Measurements from ENCODE around the gene FGFRL1. TPM values are rescaled to one million over a fixed set of nuclear protein-coding genes. Genes with fewer than 3 reads are reported as not detected.

FGFRL1 gene
- total and polyA plus RNA-seq, 2 donors = 5.7 to 25.7 TPM

DNA sequence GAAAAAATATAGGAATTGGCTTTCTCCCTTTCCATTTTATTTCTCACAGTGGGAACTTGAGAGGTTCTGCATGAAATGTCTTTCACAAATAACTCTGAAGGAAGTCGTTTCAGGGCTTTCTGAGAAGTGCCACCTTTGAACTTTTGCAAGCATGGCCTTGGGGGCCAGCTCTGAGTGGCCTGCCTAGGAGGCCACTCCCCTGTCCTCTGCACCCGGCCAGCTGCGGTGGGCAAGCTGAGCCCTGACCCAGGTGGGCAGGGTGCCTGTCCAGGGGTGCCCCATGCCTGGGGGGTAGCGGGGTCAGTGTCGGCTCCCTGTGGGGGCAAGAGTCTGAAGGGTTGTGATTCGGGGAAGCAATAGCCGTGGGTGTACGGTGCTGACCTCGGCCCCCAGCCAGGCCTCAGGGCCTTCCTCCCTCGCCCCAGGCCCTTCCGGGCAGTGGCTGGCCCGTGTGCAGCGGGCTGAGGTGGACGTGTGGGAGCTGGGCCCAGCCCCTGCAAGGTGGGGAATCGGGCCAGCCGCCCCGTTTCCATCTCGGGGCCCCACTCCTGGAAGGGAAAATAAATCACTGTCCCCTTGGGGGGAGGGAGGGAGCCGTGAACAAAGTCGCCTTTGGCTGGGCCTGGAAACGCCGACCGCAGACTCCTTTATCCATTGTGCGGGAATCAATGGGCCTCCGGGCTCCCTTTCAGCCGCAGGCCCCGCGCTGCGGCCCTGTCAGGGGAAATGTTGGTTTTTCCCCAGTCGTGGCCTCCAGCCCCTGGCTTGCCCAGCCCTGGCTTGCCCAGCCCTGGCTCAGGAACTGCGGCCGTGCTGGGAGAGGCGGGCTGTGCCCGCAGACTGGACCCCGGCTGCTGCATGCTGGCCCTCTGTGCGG, 3.1 kb downstream of the FGFRL1 start:
- Histone ChIP-seq H3K4me1 (ENCODE audit: insufficient read depth) (peaks cover 1% of the 10 kb centered on the region), H3K4me3 (ENCODE audit: low read depth, low read length) (no peak overlapping the region), H3K27ac (ENCODE audit: low read depth) (no peak overlapping the region), H3K36me3 (ENCODE audit: insufficient read depth) (no peaks in the 10 kb centered on the region)
- DNase-seq (ENCODE audit: extremely low spot score) = no peak
- WGBS = 86% methylated on average over 36 of the region's 36 CpGs

- DNase-seq (ENCODE audit: extremely low spot score) = no peak
- H3K4me1 ChIP-seq (ENCODE audit: insufficient read depth) = peaks cover 1% of the 10 kb centered on the region
- H3K4me3 ChIP-seq (ENCODE audit: low read depth, low read length) = no peak overlapping the region
- H3K36me3 ChIP-seq (ENCODE audit: insufficient read depth) = no peaks in the 10 kb centered on the region
- H3K27ac ChIP-seq (ENCODE audit: low read depth) = no peak overlapping the region
- 89% methylated on average over 8 of the region's 8 CpGs for WGBS
These were observed 3.8 kb downstream of the FGFRL1 start for GRCh38 chr4:1015179-1015578.

GRCh38 chr4:1015746-1016145, 4.3 kb downstream of the FGFRL1 start:
- no peak overlapping the region for H3K4me3 ChIP-seq (ENCODE audit: low read depth, low read length)
- H3K4me1 ChIP-seq (ENCODE audit: insufficient read depth) = peaks cover 1% of the 10 kb centered on the region
- 94% methylated on average over 10 of the region's 10 CpGs for WGBS
- H3K36me3 ChIP-seq (ENCODE audit: insufficient read depth) = no peaks in the 10 kb centered on the region
- no peak for DNase-seq (ENCODE audit: extremely low spot score)
- no peak overlapping the region for H3K27ac ChIP-seq (ENCODE audit: low read depth)

DNA sequence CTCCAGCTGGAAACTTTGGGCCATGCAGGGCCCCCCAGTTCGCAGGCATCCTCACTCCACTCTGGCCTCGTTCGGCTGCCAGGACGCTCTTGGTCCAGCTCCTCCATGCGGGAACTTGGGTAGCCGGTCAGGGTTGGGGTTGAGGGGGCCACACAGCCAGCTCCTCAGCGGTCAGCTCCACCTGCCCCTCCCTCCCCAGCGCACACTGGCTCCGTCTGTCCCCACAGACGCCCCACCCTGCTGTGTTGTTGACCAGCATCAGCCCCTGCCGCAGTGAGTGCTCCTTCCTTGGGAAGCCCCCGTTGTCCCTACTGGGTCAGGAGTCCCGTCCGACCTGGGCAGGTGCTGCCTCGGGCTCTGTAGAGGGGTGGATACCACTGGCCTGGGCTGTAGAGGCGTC, 5.8 kb downstream of the FGFRL1 start:
- WGBS = 82% methylated on average over 15 of the region's 16 CpGs
- H3K4me1 ChIP-seq (ENCODE audit: insufficient read depth) = no peaks in the 10 kb centered on the region
- no peak for DNase-seq (ENCODE audit: extremely low spot score)
- H3K36me3 ChIP-seq (ENCODE audit: insufficient read depth) = no peaks in the 10 kb centered on the region
- no peak overlapping the region for H3K27ac ChIP-seq (ENCODE audit: low read depth)
- no peak overlapping the region for H3K4me3 ChIP-seq (ENCODE audit: low read depth, low read length)

GRCh38 chr4:1017706-1018105, 6.3 kb downstream of the FGFRL1 start:
- no peaks in the 10 kb centered on the region for H3K4me1 ChIP-seq (ENCODE audit: insufficient read depth)
- no peak overlapping the region for H3K27ac ChIP-seq (ENCODE audit: low read depth)
- 80% methylated on average over 15 of the region's 15 CpGs for WGBS
- H3K36me3 ChIP-seq (ENCODE audit: insufficient read depth) = no peaks in the 10 kb centered on the region
- H3K4me3 ChIP-seq (ENCODE audit: low read depth, low read length) = no peak overlapping the region
- no peak for DNase-seq (ENCODE audit: extremely low spot score)

- Histone ChIP-seq H3K36me3 (ENCODE audit: insufficient read depth) (no peaks in the 10 kb centered on the region), H3K27ac (ENCODE audit: low read depth) (no peak overlapping the region)
- no peak for DNase-seq (ENCODE audit: extremely low spot score)
These were observed 7.0 kb downstream of the FGFRL1 start for GRCh38 chr4:1018147-1019020.

GRCh38 chr4:1019320-1019719, 7.9 kb downstream of the FGFRL1 start:
- no peak for DNase-seq (ENCODE audit: extremely low spot score)
- WGBS = 74% methylated on average over 9 of the region's 9 CpGs
- no peak overlapping the region for H3K4me3 ChIP-seq (ENCODE audit: low read depth, low read length)
- H3K4me1 ChIP-seq (ENCODE audit: insufficient read depth) = no peaks in the 10 kb centered on the region
- H3K27ac ChIP-seq (ENCODE audit: low read depth) = no peak overlapping the region
- H3K36me3 ChIP-seq (ENCODE audit: insufficient read depth) = peaks cover 1% of the 10 kb centered on the region

More at GRCh38 chr4:1018147-1019020, 7.0 kb downstream of the FGFRL1 start:
- 77% methylated on average over 29 of the region's 29 CpGs for WGBS
- Histone ChIP-seq H3K4me1 (ENCODE audit: insufficient read depth) (no peaks in the 10 kb centered on the region), H3K4me3 (ENCODE audit: low read depth, low read length) (no peak overlapping the region)

DNA sequence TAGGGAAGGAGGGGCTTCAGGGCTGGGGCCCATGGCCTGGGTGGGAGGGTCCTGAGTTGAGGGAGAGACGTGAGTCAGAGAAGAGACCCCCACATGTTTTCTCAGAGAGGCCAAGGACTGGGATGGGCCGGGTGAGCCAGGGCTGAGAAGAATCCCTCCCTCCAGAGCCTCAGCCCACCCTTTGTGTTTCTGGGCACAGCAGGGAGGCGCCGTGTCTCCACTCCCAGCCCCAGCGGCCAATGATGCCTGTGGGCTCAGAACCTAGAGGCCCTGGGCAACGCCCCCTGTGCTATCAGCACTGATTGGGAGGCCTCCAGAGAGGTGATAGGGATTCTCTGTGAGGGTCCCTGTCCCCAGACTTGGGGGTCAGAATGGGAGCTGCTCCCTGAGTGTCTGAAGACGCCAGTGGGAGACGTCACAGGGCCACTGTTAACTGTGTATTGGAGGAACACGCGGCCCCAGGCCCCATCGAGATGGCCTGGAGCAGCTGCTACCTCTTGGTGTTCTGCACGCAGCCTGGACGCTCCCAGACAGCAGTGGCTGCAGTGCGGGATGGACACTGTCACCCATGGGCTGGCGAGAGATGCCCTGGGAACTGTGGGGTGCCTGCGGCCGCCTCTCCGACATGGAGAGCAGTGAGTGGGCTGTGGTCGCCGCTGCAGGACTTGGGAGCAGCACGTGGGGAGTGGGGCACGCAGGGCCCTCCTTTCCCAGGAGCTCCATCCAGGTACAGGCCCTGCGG, 8.5 kb downstream of the FGFRL1 start:
- no peaks in the 10 kb centered on the region for H3K4me1 ChIP-seq (ENCODE audit: insufficient read depth)
- WGBS = 77% methylated on average over 23 of the region's 23 CpGs
- peaks cover 4% of the 10 kb centered on the region for H3K36me3 ChIP-seq (ENCODE audit: insufficient read depth)
- DNase-seq (ENCODE audit: extremely low spot score) = no peak
- H3K4me3 ChIP-seq (ENCODE audit: low read depth, low read length) = no peak overlapping the region
- H3K27ac ChIP-seq (ENCODE audit: low read depth) = no peak overlapping the region

- Histone ChIP-seq H3K36me3 (ENCODE audit: insufficient read depth) (peaks cover 4% of the 10 kb centered on the region), H3K27ac (ENCODE audit: low read depth) (no peak overlapping the region), H3K4me1 (ENCODE audit: insufficient read depth) (no peaks in the 10 kb centered on the region), H3K4me3 (ENCODE audit: low read depth, low read length) (no peak overlapping the region)
- 94% methylated on average over 19 of the region's 19 CpGs for WGBS
- no peak for DNase-seq (ENCODE audit: extremely low spot score)
These were observed 10.1 kb downstream of the FGFRL1 start for GRCh38 chr4:1021386-1022050.

DNA sequence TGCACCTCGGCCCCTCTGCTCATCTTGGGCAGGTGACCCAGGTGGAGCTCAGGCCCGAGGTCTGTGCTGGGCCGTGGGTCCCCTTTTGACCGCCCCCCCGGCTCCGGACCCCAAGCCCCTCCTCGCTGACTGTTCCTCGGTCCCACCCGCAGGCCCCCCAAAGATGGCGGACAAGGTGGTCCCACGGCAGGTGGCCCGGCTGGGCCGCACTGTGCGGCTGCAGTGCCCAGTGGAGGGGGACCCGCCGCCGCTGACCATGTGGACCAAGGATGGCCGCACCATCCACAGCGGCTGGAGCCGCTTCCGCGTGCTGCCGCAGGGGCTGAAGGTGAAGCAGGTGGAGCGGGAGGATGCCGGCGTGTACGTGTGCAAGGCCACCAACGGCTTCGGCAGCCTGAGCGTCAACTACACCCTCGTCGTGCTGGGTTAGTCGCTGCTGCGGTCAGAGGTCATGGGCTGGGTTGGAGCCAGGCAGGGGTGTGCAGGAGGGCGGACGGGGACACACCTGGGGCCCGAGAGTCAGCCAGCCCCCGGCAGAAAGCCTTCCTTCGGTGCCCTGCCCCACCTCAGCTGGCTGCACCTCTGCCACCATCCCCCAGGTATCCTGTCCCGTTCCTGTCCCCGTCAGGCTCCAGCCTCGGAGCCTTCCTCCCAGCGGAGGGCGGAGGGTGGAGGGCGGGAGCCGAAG, 10.8 kb downstream of the FGFRL1 start:
- Histone ChIP-seq H3K4me3 (ENCODE audit: low read depth, low read length) (no peak overlapping the region), H3K4me1 (ENCODE audit: insufficient read depth) (no peaks in the 10 kb centered on the region), H3K36me3 (ENCODE audit: insufficient read depth) (peaks cover 4% of the 10 kb centered on the region), H3K27ac (ENCODE audit: low read depth) (no peak overlapping the region)
- no peak for DNase-seq (ENCODE audit: extremely low spot score)
- 95% methylated on average over 46 of the region's 46 CpGs for WGBS

- Histone ChIP-seq H3K27ac (ENCODE audit: low read depth) (no peak overlapping the region), H3K4me1 (ENCODE audit: insufficient read depth) (no peaks in the 10 kb centered on the region), H3K36me3 (ENCODE audit: insufficient read depth) (peaks cover 4% of the 10 kb centered on the region), H3K4me3 (ENCODE audit: low read depth, low read length) (no peak overlapping the region)
- 91% methylated on average over 19 of the region's 19 CpGs for WGBS
- no peak for DNase-seq (ENCODE audit: extremely low spot score)
These were observed 11.3 kb downstream of the FGFRL1 start for GRCh38 chr4:1022739-1023066.

DNA sequence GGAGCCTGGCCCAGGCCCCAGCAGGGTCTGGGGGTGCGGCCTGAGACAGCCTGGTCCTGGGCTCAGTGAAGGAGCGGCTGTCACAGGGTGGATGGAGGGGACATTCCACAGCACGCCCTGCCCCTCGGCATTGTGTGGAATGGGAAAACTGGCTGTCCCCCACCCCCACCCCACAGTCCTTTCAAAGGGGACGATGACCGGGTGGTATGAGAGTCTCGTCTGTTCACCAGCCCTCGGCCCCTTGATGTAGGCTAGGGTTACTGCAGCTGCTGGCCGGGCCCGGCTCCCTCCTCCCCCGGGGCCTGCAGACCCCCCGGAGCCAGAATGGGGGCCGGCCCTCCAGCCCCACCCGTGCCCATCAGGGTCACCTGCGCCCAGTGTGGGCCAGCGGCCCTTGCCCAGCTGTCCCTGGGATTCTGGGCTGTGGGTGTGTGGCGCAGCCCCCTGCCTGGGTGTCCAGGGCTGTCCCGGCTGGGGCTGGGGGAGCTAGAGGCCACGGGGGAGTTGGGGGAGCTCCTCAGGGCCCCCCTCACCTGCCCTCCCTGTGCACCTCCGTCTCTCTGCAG, 11.7 kb downstream of the FGFRL1 start:
- Histone ChIP-seq H3K4me1 (ENCODE audit: insufficient read depth) (no peaks in the 10 kb centered on the region), H3K4me3 (ENCODE audit: low read depth, low read length) (no peak overlapping the region), H3K36me3 (ENCODE audit: insufficient read depth) (peaks cover 4% of the 10 kb centered on the region), H3K27ac (ENCODE audit: low read depth) (no peak overlapping the region)
- WGBS = 94% methylated on average over 20 of the region's 20 CpGs
- no peak for DNase-seq (ENCODE audit: extremely low spot score)

All from urinary bladder (tissue), 4 donors.